NB4 (cell line): ENCODE data around the gene CACTIN.

ENCODE experiments used
- DNase-seq: peaks from one replicate; pipeline ENCODE4 v3.0.0; 2010; ENCODE audit warnings: low read depth
- H3K4me3 ChIP-seq: one replicate; pipeline ENCODE4 v1.5.1; 2011; ENCODE audit warnings: mild to moderate bottlenecking, low read depth, low read length, moderate library complexity
- CTCF ChIP-seq: IDR thresholded peaks from one replicate; pipeline ENCODE4 v1.5.1; 2012; ENCODE audit warnings: low read depth, low read length
- MAX ChIP-seq: IDR thresholded peaks from 2 replicates; pipeline ENCODE4 v1.6.1; 2011; ENCODE audit warnings: low read depth, low read length
- MYC ChIP-seq: IDR thresholded peaks from 2 replicates; pipeline ENCODE4 v1.6.1; 2011; ENCODE audit warnings: low read depth, low read length
- POLR2A ChIP-seq: IDR thresholded peaks from 2 replicates; pipeline ENCODE4 v1.6.1; 2011; ENCODE audit warnings: mild to moderate bottlenecking; ENCODE audit not compliant: insufficient read length; ENCODE audit errors: extremely low read depth

CACTIN gene

GRCh38 chr19:3595521-3596061 is 31.0 kb downstream of the CACTIN start:
- no peak overlapping the region for H3K4me3 ChIP-seq
- no peak for TF ChIP-seq CTCF
- TF ChIP-seq MYC: no peak
- TF ChIP-seq MAX: no peak
- TF ChIP-seq POLR2A: no peak
- DNase-seq: no peak

GRCh38 chr19:3593156-3593555 is 33.4 kb downstream of the CACTIN start:
- DNase-seq: no peak
- no peak overlapping the region for H3K4me3 ChIP-seq
- TF ChIP-seq CTCF: no peak
- no peak for TF ChIP-seq POLR2A
- TF ChIP-seq MYC: no peak
- no peak for TF ChIP-seq MAX

- H3K4me3 ChIP-seq: no peak overlapping the region
- TF ChIP-seq MAX (no peak), CTCF (no peak), MYC (no peak), POLR2A (no peak)
- no peak for DNase-seq
These were observed 34.5 kb downstream of the CACTIN start for GRCh38 chr19:3591876-3592613.

- no peak for DNase-seq
- H3K4me3 ChIP-seq: no peak overlapping the region
- no peak for TF ChIP-seq MAX
- TF ChIP-seq POLR2A: no peak
- TF ChIP-seq MYC: no peak
- no peak for TF ChIP-seq CTCF
These were observed 35.5 kb downstream of the CACTIN start for GRCh38 chr19:3590991-3591659.

GRCh38 chr19:3589949-3590348 is 36.6 kb downstream of the CACTIN start:
- TF ChIP-seq MAX (no peak), POLR2A (no peak), MYC (no peak), CTCF (no peak)
- no peak for DNase-seq
- no peak overlapping the region for H3K4me3 ChIP-seq
